Epithelial cell of proximal tubule (primary cell): ENCODE data around the gene TECPR1. TPM values are rescaled to one million over a fixed set of nuclear protein-coding genes. Genes with fewer than 3 reads are reported as not detected.
"Not testable (repeated sequence)": the region's sequence is repeated elsewhere in the genome, so short reads cannot be mapped to it uniquely, and the experiment has no call there.

ENCODE experiments used
- DNase-seq: peaks from one replicate; pipeline ENCODE4 v3.0.0-alpha.2; 2011; ENCODE audit warnings: low read depth
- H3K4me3 ChIP-seq: 2 replicates; pipeline ENCODE4 v1.5.1; 2011; ENCODE audit warnings: low read depth, mild to moderate bottlenecking, low read length
- total RNA-seq: library from RNA; depleted of rRNA; stranded (reverse); fragments of >200 nt; gene quantifications from 2 replicates; pipeline ENCODE4 v1.2.3, GENCODE V29; 2015
- TF ChIP-seq, protein P1 (sequence below): conservative IDR thresholded peaks from 2 replicates; pipeline ENCODE4 v1.5.1; 2012; ENCODE audit warnings: low read depth, mild to moderate bottlenecking, low read length

Gene TECPR1
- total RNA-seq, 1 donor from 2014 or later: 16.7 TPM

DNA sequence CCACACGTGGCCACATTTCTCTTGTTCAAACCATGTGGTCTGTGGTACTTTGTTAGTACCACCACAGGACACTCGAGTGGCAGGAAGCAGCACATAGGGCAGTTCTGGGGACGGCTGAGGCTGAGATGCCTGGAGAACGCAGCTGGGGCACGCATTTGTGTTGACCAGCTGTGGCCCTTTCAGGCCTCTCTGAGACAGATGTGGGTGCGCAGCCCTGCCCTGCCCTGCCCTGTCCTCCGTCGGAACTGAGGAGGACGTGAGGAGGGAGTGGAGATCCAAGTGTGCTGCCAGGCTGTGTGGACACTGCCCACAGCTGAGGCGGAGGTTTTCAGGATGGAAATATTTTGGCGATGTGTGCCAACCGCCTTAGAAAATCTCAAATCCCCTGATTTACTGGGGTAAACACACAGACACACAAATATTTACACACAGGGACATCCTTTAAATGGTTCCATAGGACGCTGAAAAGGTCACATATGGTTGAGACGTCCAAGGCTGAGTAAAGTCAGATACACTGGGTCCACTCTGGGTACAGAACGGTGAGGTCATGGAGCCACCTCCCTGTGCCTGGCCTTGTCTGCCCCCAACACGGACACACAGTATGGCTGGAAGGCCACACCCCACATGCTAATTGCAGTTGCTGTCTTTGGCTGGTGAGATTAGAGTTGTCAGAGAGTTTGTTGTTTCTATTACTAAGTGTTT, 26.0 kb downstream of the TECPR1 start:
- no peak overlapping the region for H3K4me3 ChIP-seq
- TF ChIP-seq, protein P1, sequence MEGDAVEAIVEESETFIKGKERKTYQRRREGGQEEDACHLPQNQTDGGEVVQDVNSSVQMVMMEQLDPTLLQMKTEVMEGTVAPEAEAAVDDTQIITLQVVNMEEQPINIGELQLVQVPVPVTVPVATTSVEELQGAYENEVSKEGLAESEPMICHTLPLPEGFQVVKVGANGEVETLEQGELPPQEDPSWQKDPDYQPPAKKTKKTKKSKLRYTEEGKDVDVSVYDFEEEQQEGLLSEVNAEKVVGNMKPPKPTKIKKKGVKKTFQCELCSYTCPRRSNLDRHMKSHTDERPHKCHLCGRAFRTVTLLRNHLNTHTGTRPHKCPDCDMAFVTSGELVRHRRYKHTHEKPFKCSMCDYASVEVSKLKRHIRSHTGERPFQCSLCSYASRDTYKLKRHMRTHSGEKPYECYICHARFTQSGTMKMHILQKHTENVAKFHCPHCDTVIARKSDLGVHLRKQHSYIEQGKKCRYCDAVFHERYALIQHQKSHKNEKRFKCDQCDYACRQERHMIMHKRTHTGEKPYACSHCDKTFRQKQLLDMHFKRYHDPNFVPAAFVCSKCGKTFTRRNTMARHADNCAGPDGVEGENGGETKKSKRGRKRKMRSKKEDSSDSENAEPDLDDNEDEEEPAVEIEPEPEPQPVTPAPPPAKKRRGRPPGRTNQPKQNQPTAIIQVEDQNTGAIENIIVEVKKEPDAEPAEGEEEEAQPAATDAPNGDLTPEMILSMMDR: no peak
- no peak for DNase-seq

DNA sequence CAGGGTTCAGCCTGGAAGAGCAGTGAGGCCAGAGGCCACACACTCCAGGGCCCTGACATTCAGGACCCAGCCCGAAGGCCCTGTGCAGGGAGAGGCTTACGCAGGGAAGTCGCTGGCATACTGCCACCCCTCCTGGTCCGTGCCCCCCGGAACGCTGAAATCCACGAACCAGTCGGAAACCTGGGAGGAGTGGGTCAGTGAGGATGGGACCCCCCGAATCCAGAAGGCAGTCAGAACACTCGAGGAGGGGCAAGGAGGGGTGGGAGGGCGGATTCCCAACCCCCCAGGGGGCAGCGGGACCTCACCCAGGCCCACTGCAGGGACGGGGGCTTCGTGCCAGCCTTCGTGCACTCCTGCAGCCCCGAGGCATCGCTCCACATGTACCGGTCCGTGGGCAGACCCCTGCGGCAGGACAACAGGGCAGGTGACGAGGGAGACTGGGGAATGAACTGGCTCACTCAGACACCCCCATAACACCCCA, 27.3 kb downstream of the TECPR1 start:
- TF ChIP-seq, protein P1: no peak
- no peak overlapping the region for H3K4me3 ChIP-seq
- no peak for DNase-seq

DNA sequence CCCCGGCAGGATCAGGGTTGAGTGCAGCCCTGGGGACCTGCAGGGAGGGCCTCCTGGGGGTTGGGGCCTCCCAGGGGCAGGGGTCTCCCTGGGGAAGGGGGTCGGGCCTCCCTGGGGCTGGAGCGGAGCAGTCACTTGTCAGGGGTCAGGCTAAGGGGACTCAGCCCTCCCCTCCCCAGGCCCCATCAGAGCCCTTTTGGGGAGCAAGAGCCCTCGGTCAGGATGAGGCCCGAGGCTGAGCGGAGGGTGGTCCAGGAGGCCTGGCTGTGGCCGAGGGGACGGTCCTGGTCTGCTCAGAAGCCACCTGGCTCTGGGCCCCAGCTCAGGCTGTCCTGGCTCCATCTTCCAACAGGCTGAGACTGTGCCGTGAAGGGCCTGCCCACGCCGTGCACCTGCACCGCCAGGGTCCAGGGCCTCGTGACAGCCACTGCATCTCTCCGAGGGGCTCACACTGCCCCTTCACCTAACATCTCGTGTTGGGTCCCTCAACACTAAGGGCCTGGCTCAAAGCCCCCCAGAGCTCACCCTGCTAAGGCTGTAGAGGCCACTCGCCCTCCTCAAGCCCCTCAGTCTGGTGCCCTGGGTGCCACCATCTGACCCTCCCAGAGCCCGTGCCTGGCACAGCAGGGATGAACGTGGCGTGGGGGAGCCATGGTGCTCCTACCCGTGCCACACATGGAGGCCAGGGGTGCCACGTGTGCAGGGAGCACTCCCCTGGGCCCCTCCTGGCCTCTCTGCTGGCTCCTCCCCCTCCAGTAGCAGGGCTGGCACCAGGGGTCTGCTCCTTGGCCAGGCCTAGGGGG, 27.9 kb downstream of the TECPR1 start:
- no peak overlapping the region for H3K4me3 ChIP-seq
- TF ChIP-seq, protein P1: no peak
- no peak for DNase-seq

DNA sequence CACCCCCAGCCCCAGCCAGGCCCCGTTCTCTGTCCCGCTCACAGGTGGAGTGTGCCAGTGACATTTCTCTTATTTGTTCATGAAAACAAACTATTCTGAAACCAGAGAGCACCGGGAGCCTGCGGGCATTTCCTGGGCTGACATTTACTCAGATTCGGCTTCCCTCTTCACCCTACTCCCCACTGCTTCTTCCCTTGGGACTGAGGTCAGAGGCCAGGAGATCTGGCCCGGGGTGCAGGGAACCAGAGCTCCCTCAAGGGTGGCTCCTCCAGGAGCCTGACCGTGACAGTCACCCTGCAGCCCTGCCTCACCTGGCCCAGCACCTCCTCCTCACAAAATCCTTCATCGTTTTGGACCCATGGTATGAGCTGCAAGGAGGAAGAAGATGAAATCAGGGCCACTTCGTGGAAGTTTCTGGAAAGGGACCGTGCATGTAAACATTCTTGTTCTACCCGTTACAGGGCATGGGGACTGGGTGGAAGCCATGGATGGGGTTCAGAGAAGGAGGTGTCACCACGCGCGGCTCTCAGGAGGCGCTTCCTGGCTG, 28.6 kb downstream of the TECPR1 start:
- DNase-seq: no peak
- H3K4me3 ChIP-seq: no peak overlapping the region
- TF ChIP-seq, protein P1: no peak

DNA sequence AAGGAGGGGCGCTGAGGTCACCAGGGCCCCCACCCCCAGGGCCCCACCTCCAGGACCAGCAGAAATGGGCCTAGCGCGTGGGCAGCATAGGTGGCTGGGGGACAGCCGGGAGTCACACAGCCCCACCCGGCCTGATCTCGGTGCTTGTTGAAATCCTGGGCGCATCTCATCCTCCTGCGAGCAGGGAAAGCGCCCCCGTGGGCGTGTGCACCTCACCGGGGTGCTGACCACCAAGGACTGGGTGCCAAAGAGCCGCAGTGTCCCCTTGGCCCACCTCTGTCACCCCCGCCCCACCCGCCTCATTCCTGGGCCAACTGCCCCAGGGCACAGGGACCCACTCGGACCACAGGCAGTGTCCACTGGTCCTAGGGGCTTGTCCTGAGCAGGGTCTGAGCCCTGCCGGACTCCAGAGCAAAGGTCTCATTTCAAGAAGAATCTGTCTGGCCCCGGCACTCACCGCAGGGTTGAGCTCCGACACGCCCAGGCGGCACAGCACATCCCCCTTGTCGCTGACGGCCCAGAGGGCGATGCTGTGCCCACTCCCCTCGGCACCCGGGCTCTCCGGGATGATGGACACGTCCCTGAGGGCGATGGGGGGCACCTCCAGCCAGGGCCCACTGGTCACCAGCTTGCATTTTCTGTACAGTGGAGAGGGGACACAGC, 29.4 kb downstream of the TECPR1 start:
- DNase-seq: no peak
- TF ChIP-seq, protein P1: no peak
- H3K4me3 ChIP-seq: no peak overlapping the region

DNA sequence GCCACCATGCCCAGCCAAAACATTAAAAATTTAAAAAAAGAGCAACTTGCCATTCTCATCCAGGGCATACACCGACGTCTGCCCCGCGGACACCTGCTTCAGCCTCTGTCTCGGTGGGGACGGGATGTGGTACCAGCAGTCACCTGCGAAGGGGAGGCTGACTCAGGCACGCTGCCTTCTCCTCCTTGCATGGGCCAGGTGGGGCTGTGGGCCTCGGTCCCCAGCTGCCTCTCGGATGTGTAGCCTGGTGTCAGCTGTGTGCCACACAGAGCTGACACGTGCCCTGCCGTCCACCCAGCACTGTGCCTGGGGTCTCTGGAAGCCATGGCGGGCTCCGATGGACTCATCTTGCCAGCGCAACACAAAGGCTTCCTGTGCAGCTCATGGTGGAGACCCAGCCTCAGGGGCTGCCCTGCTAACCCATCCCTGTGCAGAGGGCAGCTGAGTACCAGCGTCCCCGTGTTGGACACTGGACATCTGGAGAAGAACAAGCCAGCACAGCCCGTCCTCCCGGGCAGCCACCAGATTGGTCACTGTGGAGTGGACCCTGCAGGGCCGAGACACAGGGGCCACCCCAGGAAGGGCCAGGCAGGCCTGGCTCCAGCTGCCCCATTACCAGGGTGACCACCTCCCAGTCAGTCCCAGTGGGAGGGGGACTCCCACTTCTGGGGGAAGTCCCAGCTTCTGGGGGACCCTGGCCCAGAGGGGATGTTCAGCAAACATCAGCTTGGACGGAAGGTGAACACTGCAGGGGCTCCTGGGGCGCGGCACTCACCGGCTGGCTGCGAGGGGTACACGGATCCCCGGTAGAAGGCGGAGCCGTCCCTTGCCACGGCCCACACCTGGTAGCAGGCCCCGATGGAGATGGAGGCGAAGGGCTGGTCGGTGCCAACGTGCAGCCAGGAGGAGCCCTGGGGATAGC, 30.2 kb downstream of the TECPR1 start:
- no peak overlapping the region for H3K4me3 ChIP-seq
- no peak for DNase-seq
- TF ChIP-seq, protein P1: no peak

DNA sequence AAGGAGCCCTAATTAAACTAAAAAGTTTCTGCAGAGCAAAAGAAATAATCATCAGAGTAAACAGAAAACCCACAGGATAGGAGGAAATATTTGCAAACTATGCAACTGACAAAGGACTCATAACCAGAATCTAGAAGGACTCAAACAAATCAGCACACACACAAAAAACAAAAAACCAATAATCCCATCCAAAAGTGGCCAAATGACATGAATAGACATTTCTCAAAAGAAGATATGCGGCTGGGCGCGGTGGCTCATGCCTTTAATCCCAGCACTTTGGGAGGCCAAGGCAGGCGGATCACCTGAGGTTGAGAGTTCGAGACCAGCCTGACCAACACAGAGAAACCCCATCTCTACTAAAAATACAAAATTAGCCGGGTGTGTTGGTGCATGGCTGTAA, 32.6 kb downstream of the TECPR1 start:
- not testable (repeated sequence) for H3K4me3 ChIP-seq

More for the DNA sequence above, 32.6 kb downstream of the TECPR1 start:
- DNase-seq: not testable (repeated sequence)
